ENCODE results near the gene CPA4.

CPA4 gene

DNA sequence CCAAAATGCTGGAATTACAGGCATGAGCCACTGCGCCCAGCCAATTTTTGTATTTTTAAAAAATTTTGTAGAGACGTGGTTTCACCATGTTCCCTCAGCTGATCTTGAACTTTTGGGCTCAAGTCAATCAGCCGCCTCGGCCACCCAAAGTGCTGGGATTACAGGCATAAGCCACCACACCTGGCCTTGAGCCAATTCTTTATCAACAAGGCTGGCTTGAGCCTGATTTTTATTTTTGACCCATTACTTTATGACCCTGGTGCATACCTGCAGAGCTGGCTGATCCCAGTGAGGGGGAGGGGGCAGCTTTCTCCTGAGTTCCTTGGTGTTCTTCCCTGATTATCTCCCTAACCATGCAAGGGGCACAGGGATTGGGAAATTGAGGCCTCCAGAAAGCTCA, 71.5 kb downstream of the CPA4 start:
- no peak for DNase-seq (ENCODE audit: low read depth in 2 of 2)

DNA sequence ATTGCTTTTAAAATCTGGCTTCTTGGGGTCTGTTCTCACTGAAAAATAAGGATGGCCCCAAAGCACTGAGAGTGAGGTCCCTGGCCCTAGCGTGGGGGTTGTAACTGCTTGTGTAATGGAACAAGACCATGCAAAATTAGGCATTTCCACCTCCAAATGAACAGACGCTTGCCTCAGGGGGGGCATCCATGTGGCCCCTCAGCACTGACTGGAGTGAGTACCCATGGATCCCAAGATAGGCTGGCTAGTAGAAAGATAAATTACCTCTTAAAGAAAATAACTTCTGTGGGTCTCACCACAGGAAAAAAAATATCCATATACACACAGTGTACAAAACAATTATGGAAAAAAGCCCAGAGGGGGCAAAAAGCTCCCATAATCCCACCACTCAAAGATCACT, 72.1 kb downstream of the CPA4 start:
- no peak for DNase-seq (ENCODE audit: low read depth in 2 of 2)

DNA sequence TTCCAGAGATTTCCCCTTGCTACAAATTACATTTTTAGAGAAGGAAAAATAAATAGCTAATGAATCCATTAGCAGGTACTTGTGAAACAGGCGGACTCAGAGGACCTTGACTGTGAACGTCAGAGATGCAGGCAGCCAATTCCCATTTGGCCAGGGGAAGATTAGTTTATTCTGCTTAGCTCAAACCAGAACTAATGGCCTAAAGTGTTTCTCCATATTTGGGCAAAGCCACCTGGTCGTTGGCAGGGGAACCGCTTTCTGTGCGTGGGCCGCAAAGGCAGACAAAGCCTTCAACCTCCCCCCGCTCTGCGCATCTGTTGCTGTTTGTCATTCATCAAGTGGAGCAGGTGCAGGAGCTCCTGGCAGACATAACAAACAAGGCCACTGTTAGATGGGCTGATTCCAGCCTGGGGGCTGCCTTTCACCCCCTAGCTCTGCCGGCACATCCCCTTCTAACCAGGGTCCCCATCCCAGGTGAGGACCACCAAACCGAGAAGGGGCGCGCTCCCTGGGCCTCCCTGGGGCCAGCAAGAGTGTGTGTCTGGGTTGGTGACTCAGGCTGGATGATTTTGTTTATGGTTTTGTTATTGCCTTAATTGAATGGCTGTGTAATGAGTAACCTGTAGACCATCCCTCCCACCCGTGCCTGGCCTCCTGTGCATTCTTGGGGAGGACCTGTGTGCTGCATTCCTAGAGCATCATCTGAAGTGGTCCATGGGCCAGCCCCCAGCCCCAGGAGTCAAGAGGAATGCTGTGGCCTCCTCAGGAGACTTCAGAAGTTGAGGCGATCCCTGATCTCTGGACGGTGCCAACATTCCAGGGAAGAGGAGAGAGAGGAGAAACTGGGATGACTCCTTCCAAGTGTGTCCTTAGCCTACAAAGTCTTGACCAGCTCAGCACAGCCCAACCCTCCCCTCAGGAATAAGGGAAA, 72.8 kb downstream of the CPA4 start:
- peak in 1 of 2 donors; percentile 29 for DNase-seq (ENCODE audit: low read depth in 2 of 2)

DNA sequence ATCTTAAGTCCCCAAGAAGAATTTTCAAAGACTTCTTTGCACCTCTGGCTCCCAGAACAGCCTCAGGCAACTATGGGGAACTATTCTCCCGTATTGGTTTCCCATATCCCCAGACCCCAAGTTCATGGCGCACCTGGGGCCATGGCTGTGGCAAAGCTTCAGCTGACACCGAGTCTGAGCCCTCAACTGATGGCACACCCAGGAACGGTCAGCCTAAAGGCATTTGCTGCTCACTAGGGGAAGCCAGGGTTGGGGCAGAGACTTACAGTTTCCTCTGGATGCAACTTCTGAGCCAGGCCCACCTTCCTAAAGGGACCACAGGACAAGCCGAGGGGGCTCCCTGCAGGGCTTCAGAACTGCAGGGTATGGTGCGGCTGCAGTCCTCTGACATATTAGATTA, 73.6 kb downstream of the CPA4 start:
- DNase-seq (ENCODE audit: low read depth in 2 of 2): no peak

DNA sequence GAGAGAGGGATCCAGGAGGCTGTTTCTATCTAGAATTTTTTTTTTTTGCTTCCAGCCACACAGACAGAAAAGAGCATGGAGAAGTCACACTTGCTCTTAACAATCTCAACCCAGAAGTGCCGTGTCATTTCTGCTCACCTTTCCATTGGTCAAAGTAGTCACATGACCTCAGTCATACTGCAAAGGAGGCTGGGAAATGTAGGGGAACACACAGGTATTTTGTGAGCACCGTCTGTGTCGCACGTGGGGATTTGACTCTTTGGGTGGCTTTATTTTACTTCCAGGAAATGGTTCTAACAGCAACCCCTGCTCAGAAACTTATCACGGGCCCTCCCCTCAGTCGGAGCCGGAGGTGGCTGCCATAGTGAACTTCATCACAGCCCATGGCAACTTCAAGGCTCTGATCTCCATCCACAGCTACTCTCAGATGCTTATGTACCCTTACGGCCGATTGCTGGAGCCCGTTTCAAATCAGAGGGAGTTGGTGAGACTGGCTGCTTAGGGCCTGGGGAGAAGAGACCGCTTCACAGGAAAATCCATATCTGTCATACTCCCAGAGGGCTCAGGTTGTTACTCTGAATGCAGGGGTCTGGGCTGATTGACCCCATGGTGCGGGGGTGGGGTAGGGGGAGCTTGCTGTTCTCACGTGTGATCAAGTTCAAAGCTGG, 74.3 kb downstream of the CPA4 start:
- no peak for DNase-seq (ENCODE audit: low read depth in 2 of 2)

DNA sequence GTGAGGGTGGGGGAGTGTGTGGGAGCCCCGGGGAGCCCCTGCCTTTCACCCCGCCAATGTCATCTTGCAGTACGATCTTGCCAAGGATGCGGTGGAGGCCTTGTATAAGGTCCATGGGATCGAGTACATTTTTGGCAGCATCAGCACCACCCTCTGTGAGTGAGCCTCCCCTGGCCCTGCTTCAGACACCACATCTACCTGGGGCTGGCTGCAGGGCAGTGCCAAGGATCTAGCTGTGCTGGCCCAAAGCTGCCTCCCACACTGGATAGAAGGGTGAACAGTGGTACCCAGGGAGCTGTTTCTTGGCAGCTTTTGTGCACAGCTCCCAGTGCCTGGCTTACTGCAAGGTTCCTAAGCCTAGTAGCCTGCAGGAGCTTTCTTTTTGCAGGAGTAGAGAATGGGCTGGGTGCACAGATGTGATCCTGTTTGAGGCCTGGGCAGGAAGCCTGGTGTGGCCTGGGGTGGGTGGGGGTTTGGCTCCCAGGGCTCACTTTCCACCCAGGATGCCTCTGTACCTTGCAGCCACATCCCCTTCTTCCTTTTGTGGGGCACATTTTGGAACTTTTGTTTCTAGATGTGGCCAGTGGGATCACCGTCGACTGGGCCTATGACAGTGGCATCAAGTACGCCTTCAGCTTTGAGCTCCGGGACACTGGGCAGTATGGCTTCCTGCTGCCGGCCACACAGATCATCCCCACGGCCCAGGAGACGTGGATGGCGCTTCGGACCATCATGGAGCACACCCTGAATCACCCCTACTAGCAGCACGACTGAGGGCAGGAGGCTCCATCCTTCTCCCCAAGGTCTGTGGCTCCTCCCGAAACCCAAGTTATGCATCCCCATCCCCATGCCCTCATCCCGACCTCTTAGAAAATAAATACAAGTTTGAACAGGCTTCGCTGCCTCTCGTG, 75.1 kb downstream of the CPA4 start:
- DNase-seq (ENCODE audit: low read depth in 2 of 2): no peak

DNA sequence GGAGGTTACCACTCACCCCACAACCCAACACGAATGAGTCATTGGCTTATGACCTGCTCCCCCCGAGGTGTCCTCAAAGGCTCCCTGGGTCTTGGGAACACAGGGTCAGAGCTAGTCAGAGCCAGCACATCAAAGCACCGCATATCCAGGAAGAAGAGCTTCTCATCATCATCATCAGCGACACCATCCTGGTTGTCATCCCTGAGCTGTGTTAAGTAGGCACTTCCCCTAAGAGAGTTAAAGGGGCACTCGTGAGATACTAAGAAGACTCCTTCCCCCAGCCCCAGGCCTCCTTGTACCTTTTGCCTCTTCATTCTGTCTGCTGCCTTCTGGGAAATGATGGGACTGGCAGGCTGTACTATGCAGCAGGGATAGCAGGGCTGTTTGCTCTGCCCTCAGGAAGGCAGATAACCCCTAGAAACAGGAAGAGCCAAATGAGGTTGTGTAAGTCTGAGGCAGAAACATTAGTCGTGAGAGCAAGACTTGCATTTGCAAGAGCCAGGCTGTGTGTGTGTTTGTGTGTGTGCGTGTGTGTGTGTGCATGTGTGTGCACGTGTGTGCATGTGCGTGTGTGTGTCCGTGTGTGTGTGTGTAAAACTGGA, 76.2 kb downstream of the CPA4 start:
- DNase-seq (ENCODE audit: low read depth in 2 of 2): no peak

DNA sequence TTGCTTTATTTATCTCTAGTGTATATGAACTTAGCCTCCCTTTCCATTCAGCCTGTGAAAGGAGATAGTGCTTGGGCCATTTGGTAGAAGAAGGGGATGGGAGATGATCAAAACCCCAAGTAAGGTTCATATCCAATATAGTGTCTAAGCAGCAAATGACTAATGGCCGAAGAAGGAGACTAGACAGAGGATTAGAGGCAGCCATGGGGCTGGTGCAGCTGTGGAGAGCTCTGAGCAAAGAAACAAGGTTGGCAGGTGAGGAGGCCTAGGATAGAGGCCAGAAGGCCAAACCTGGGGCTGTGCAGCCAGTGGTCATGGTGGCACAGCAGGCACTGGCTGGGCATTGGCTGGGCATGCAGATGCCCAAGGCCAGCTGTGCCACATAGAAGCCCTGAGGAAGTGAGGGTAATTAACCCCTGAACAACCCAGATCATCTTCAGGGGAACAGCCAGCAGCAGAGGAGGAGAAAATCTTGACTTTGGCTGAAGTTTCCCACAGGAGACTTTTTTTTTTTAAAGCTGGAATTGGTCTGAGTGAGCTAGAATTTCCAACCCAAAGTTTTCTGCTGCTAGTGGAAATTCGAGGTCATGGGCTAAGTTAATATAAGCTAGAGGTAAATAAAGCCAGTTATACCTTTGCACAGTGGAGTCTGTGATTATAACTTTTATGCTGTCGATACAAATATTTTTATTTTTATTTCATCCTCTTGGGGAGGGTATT, 77.0 kb downstream of the CPA4 start:
- DNase-seq (ENCODE audit: low read depth in 2 of 2): no peak

DNA sequence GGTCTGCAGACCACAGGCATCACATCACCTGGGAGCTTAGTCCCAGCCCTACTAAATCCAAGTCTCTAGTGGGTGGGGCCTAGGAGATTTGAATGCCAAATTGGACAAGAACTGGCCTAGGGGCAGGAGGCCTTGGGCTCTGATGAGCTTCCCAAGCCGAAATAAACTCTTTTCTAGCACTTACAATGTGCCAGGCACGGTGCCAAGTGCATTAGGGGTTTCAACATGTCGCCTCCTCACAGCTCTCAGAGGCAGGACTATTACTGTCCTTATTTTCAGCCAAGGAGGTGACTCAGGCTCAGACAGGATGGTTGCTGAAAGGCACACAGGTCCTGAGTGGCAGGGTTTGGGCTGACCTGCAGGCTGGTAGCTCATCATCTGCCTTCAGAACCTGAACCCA, 78.1 kb downstream of the CPA4 start:
- no peak for DNase-seq (ENCODE audit: low read depth in 2 of 2)

DNA sequence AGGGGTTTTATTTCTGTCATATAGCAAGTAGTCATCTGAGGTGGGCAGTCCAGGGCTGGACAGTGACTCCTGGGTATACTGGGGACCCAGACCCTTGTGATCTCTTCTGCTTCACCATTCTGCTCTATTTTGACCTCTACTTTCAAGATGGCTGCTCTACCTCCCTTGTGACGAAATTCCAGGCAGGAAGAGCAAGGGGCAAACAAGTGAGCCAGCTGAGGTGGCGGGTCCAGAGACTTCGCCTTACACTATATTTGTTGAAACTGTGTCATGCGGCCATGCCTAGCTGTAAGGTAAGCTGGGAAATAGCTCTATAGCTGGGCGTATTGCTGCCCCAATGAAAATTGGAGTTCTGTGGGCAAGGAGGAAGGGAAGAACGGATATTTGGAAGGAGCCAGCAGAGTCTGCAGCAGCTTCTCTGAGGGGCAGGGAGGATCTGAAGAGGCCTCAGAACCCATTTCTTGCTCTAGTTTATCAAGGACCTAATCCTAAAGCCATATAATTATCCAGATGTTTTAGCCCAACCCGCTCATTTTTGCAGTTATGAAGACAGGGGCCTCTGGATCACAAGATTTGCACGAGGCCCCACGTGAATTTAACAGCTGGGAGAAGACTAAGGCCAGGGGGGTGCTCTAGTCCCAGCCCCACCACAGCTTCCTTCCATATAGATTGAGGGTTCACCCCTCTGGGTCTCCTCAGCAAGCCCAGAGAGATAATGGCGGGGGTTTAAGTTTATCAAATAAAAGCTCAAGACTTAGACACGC, 79.6 kb downstream of the CPA4 start:
- no peak for DNase-seq (ENCODE audit: low read depth in 2 of 2)

Measured in stimulated activated CD8-positive, alpha-beta memory T cell treated with anti-CD3 and anti-CD28 coated beads, Interleukin-2, amount 100 ng/mL, for 48 hours (primary cell).